Measurements from ENCODE around the gene FGFBP2.

FGFBP2 gene

GRCh38 chr4:15963001-15963451, at the start of gene FGFBP2:
TSS of gene FGFBP2 (minus strand) at chr4:15963175. CDS start at chr4:15963129, 46 bp downstream.
- DNase-seq, result peak; percentile 54

- no peak for DNase-seq
These were observed 48.2 kb upstream of the FGFBP2 start for GRCh38 chr4:16011173-16011572.

- DNase-seq, result no peak
These were observed 46.2 kb upstream of the FGFBP2 start for GRCh38 chr4:16009153-16009552.

- DNase-seq, result no peak
These were observed 44.6 kb upstream of the FGFBP2 start for GRCh38 chr4:16007471-16008095.

- no peak for DNase-seq
These were observed 43.9 kb upstream of the FGFBP2 start for GRCh38 chr4:16006771-16007446.

GRCh38 chr4:16005676-16006075, 42.7 kb upstream of the FGFBP2 start:
- DNase-seq, result no peak

GRCh38 chr4:16001484-16001858, 38.5 kb upstream of the FGFBP2 start:
- DNase-seq, result peak; percentile 50

GRCh38 chr4:16000708-16001483, 37.9 kb upstream of the FGFBP2 start:
- no peak for DNase-seq

GRCh38 chr4:15996773-15997172, 33.8 kb upstream of the FGFBP2 start:
- no peak for DNase-seq

GRCh38 chr4:15995826-15996225, 32.9 kb upstream of the FGFBP2 start:
- DNase-seq, result no peak

GRCh38 chr4:15992167-15992485, 29.2 kb upstream of the FGFBP2 start:
- DNase-seq, result no peak

- DNase-seq, result no peak
These were observed 27.8 kb upstream of the FGFBP2 start for GRCh38 chr4:15990570-15991285.

- DNase-seq, result no peak
These were observed 26.4 kb upstream of the FGFBP2 start for GRCh38 chr4:15989424-15989823.

- DNase-seq, result no peak
These were observed 25.2 kb upstream of the FGFBP2 start for GRCh38 chr4:15988222-15988621.

GRCh38 chr4:15986907-15987306, 23.9 kb upstream of the FGFBP2 start:
- no peak for DNase-seq

- no peak for DNase-seq
These were observed 20.6 kb upstream of the FGFBP2 start for GRCh38 chr4:15983610-15984009.

GRCh38 chr4:15982842-15983524, 20.0 kb upstream of the FGFBP2 start:
- no peak for DNase-seq

GRCh38 chr4:15976456-15977447, 13.8 kb upstream of the FGFBP2 start:
- DNase-seq, result no peak

- no peak for DNase-seq
These were observed 8.3 kb upstream of the FGFBP2 start for GRCh38 chr4:15971068-15971801.

- DNase-seq, result no peak
These were observed 5.8 kb upstream of the FGFBP2 start for GRCh38 chr4:15968551-15969300.

Data from stimulated activated CD4-positive, alpha-beta T cell treated with anti-CD3 and anti-CD28 coated beads, Interleukin-4, amount 100 ng/mL, for 24 hours (primary cell).